HCT116 (cell line): ENCODE measurements around the gene NPM3. TPM values are rescaled to one million over a fixed set of nuclear protein-coding genes. Genes with fewer than 3 reads are reported as not detected.

Source experiments
- ATAC-seq: fragments of 200-7000 bp; cut with Tn5 transposase; 2 replicates; pipeline ENCODE4 v1.9.1; 2020; ENCODE audit warnings: mild to moderate bottlenecking, moderate library complexity
- BruUV-seq: library from RNA; stranded (reverse); fragments of 400-500 nt; replicated peaks from 2 replicates; lab custom pipeline; 2021; lab: Mats Ljungman, UMichigan
- CTCF ChIA-PET: fragments of 300-600 bp; sonication (Branson Sonifier 250); formaldehyde crosslinking; loops from one replicate; lab custom pipeline; 2021; ENCODE audit warnings: antibody characterized with exemption; lab: Charles Lee
- POLR2A ChIA-PET: fragments of 300-600, 350-600 bp; sonication (Branson Sonifier 250); formaldehyde crosslinking; loops from one replicate; lab custom pipeline; 2021; ENCODE audit warnings: antibody characterized with exemption; lab: Charles Lee
- RAD21 ChIA-PET, 2 experiments: fragments of 300-600 bp; sonication (Branson Sonifier 250); formaldehyde crosslinking; loops; one replicate each; lab custom pipeline; 2023; ENCODE audit warnings: low total read pairs in 2 of 2; ENCODE audit not compliant: uncharacterized antibody in 2 of 2, unreplicated experiment in 2 of 2, low non-redundant PET in 1 of 2; lab: Charles Lee
- DNase-seq: peaks from one replicate; pipeline ENCODE4 v3.0.0-alpha.2; 2010; ENCODE audit warnings: low read depth, low spot score
- H2AFZ ChIP-seq: fragments of 200-600 bp; shearing (Covaris generic), sonication (generic); 2 replicates; pipeline ENCODE4 v1.6.1; 2017; ENCODE audit warnings: low read depth, mixed run types, mixed read lengths, antibody characterized with exemption, low read length; ENCODE audit not compliant: poor library complexity, severe bottlenecking
- H3K27ac ChIP-seq: 2 replicates; pipeline ENCODE4 v1.5.1; 2012; ENCODE audit warnings: low read depth, low read length
- H3K27me3 ChIP-seq: fragments of 200-600 bp; sonication (generic); 2 replicates; pipeline ENCODE4 v1.6.1; 2016; ENCODE audit warnings: mixed run types, low read length, mixed read lengths; ENCODE audit not compliant: insufficient read depth
- H3K36me3 ChIP-seq, 2 experiments: fragments of 200-500 bp in 1 of 2; fragments of 200-600 bp in 1 of 2; sonication (Bioruptor generic) in 1 of 2; sonication (generic) in 1 of 2; 2 replicates each; pipeline versions ENCODE4 v1.5.1 to v1.6.1; 2014 to 2016; ENCODE audit warnings: low read length in 2 of 2, inconsistent platforms in 1 of 2, mixed read lengths in 1 of 2, mixed run types in 1 of 2; ENCODE audit not compliant: insufficient read depth in 2 of 2, control insufficient read depth in 1 of 2
- H3K4me1 ChIP-seq, 2 experiments: fragments of 200-600 bp in 1 of 2; sonication (generic) in 1 of 2; 2 replicates each; pipeline versions ENCODE4 v1.5.1 to v1.6.1; 2012 to 2017; ENCODE audit warnings: low read length in 2 of 2, inconsistent platforms in 1 of 2, mild to moderate bottlenecking in 1 of 2, mixed read lengths in 1 of 2, mixed run types in 1 of 2, moderate library complexity in 1 of 2; ENCODE audit not compliant: insufficient read depth in 2 of 2, control insufficient read depth in 1 of 2
- H3K4me2 ChIP-seq: fragments of 200-600 bp; sonication (generic); 2 replicates; pipeline ENCODE4 v1.6.1; 2017; ENCODE audit warnings: mixed run types, low read length, mixed read lengths
- H3K4me3 ChIP-seq, 2 experiments: fragments of 200-600 bp in 1 of 2; sonication (generic) in 1 of 2; replicated peaks in 1 of 2; 2 replicates each; pipeline ENCODE4 v1.5.1; 2011 to 2016; ENCODE audit warnings: low read length in 2 of 2, control low read depth in 1 of 2, low read depth in 1 of 2, mild to moderate bottlenecking in 1 of 2, mixed read lengths in 1 of 2, mixed run types in 1 of 2
- H3K79me2 ChIP-seq: fragments of 200-600 bp; sonication (generic); 2 replicates; pipeline ENCODE4 v1.6.1; 2017; ENCODE audit warnings: mild to moderate bottlenecking, mixed run types, low read length, moderate library complexity, mixed read lengths; ENCODE audit not compliant: insufficient read depth
- H3K9ac ChIP-seq: fragments of 200-600 bp; sonication (generic); 2 replicates; pipeline ENCODE4 v1.6.1; 2016; ENCODE audit warnings: low read length, mixed read lengths
- H3K9me2 ChIP-seq: fragments of 200-600 bp; sonication (generic), shearing (Covaris generic); 2 replicates; pipeline ENCODE4 v1.6.1; 2017; ENCODE audit warnings: mixed run types, mild to moderate bottlenecking, moderate library complexity; ENCODE audit not compliant: insufficient read depth
- H3K9me3 ChIP-seq, 2 experiments: fragments of 200-500 bp in 1 of 2; fragments of 200-600 bp in 1 of 2; sonication (Bioruptor generic) in 1 of 2; sonication (generic) in 1 of 2; 2 replicates each; pipeline ENCODE4 v1.6.1; 2014 to 2017; ENCODE audit warnings: low read length in 2 of 2, mixed read lengths in 2 of 2, inconsistent platforms in 1 of 2, low read depth in 1 of 2, mild to moderate bottlenecking in 1 of 2, mixed run types in 1 of 2, moderate library complexity in 1 of 2; ENCODE audit not compliant: control insufficient read depth in 1 of 2, insufficient read depth in 1 of 2
- H4K20me1 ChIP-seq: fragments of 200-600 bp; sonication (generic), shearing (Covaris generic); 2 replicates; pipeline ENCODE4 v1.6.1; 2017; ENCODE audit warnings: mixed run types, mild to moderate bottlenecking, moderate library complexity; ENCODE audit not compliant: insufficient read depth
- ATF3 ChIP-seq: IDR thresholded peaks from 2 replicates; pipeline ENCODE4 v1.6.1; 2012
- EGR1 ChIP-seq: IDR thresholded peaks from 2 replicates; pipeline ENCODE4 v1.6.1; 2012; ENCODE audit warnings: low read depth
- ELF1 ChIP-seq: IDR thresholded peaks from 2 replicates; pipeline ENCODE4 v1.6.1; 2012; ENCODE audit warnings: low read depth, borderline replicate concordance
- POLR2AphosphoS5 ChIP-seq: IDR thresholded peaks from 2 replicates; pipeline ENCODE4 v1.6.1; 2011; ENCODE audit warnings: mild to moderate bottlenecking, low read depth, low read length, moderate library complexity
- RAD21 ChIP-seq: IDR thresholded peaks from 2 replicates; pipeline ENCODE4 v1.6.1; 2012; ENCODE audit warnings: low read depth, mild to moderate bottlenecking
- YY1 ChIP-seq: IDR thresholded peaks from 2 replicates; pipeline ENCODE4 v1.6.1; 2011; ENCODE audit warnings: low read length, low read depth, moderate library complexity, mild to moderate bottlenecking; ENCODE audit not compliant: insufficient replicate concordance; ENCODE audit errors: extremely low read depth
- ZNF274 ChIP-seq: fragments of 200-500 bp; sonication (Bioruptor generic); IDR thresholded peaks from 2 replicates; pipeline ENCODE4 v1.6.1; 2014; ENCODE audit warnings: mild to moderate bottlenecking, low read depth, low read length, inconsistent platforms
- intact Hi-C: fragments of 100-400 bp; cut with micrococcal nuclease; formaldehyde crosslinking; loops from 2 replicates; pipeline ENCODE4 v1.10.0; 2022
- total RNA-seq: library from RNA; stranded (reverse); gene quantifications from one replicate; pipeline ENCODE4 v1.2.1, GENCODE V29; 2021; ENCODE audit not compliant: unreplicated experiment

The NPM3 gene
- total RNA-seq, 1 experiment from 2014 or later: 267 TPM

GRCh38 chr10:101783736-101784118, 481 bp upstream of the NPM3 start:
- RAD21 ChIA-PET: interaction anchor here (0.8 to 1.2 kb wide), 3 partner anchors 36 to 181 kb away, joined by 3 read pairs; no protein-coding TSS in a partner anchor
- no peak for TF ChIP-seq YY1
- no peak for TF ChIP-seq ZNF274
- TF ChIP-seq ELF1: no peak
- no peak for TF ChIP-seq RAD21
- TF ChIP-seq EGR1: no peak
- TF ChIP-seq POLR2AphosphoS5: peak; percentile 4; the same call in 1 of the 2 replicates
- TF ChIP-seq ATF3: no peak
- H3K4me2 ChIP-seq: peak overlapping the region; percentile 94
- peaks cover 3% of the 10 kb centered on the region; the same call in 1 of the 2 replicates for H4K20me1 ChIP-seq
- intact Hi-C loops: loop anchor here (5.0 kb wide), 2 partner anchors 34 to 196 kb away; partner anchors contain the start of genes DPCD, OGA and POLL
- H3K4me3 ChIP-seq: peak overlapping the region; percentile 74 to 90
- H3K36me3 ChIP-seq: peaks cover 25 to 38% of the 10 kb centered on the region in 2 experiments; a peak in 3 of 4 replicates
- POLR2A ChIA-PET: interaction anchor here (0.6 to 2.1 kb wide), 5 partner anchors 11 to 189 kb away, joined by 3 to 7 read pairs (median 5); partner anchors contain the start of gene OGA
- BruUV-seq: TSS peak; percentile 84
- peaks cover 47% of the 10 kb centered on the region for H3K79me2 ChIP-seq
- peak overlapping the region; percentile 0 for H2AFZ ChIP-seq
- no peak for DNase-seq
- peak; percentile 1 for ATAC-seq
- no peaks in the 10 kb centered on the region for H3K9me3 ChIP-seq
- peak overlapping the region; percentile 66 for H3K27ac ChIP-seq
- no peaks in the 10 kb centered on the region for H3K9me2 ChIP-seq
- H3K4me1 ChIP-seq: peaks cover 19 to 45% of the 10 kb centered on the region in 2 experiments
- H3K9ac ChIP-seq: peak overlapping the region; percentile 91
- CTCF ChIA-PET: interaction anchor here (0.6 to 5.8 kb wide), 10 partner anchors 12 to 570 kb away, joined by 3 to 220 read pairs (median 4); no protein-coding TSS in a partner anchor
- H3K27me3 ChIP-seq: no peaks in the 10 kb centered on the region
